HS-5 (cell line): ENCODE data around the gene STMP1.
"Not testable (repeated sequence)": the region's sequence is repeated elsewhere in the genome, so short reads cannot be mapped to it uniquely, and the experiment has no call there.

Experiments used
- DNase-seq: peaks from one replicate; pipeline ENCODE4 v3.0.0-alpha.2; 2012; ENCODE audit warnings: low read depth

The STMP1 gene

DNA sequence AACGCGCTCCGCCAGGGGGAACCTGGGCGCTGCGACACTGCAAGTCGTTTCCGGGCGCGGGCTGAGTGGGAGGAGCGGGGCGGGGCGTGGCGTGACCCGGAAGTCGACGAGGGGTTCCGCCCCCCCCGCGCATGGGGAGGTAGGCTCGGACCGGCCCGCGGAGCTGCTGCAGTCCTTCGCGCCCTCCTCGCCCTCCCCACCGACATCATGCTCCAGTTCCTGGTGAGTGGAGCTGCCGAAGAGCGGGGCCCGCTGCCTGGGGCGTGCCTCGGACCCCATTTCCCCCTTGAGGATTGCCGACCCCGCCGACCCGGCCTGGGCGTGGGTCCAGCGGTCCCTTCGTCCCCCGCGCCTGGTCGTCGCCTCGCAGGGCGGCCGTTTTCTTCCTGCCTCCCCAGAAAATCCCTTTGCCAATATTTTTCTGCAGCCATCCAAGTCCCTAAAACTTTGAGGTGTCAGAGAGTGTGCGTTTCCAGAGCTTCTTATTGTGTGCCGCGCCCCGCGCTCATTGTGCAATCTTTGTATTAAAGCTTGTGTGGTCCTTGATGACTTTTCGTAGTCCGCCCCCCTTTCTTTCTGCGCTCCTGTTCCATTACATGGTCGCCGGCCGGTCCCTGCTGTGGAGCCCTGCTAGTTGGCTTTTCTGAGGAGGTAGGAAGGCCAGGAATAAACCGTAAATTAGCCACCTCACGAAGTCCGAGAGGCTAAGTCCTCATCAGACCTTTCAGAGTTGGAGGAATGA lies at the start of gene STMP1:
TSS of gene STMP1 (plus strand) at position 142 of the 742 bp plus-strand sequence.
- DNase-seq: no peak

DNA sequence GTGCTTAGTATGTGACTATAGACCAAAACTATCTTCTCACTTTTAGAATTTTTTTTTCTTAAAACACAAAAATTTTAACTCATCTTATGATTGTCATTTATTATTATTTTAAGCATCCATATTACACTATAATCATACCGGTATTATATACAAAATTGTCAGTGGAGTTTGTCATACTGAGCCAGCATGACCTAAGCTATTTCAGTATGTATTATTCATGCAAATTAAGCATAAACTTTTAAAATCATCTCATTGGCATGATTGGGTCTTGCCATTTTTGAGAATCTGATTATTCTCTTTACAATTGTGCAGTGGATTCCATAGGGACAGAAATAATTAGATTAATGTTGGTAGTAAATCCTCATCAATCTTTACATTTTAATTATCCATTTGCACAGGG lies 46.2 kb upstream of the STMP1 start:
- DNase-seq: no peak

DNA sequence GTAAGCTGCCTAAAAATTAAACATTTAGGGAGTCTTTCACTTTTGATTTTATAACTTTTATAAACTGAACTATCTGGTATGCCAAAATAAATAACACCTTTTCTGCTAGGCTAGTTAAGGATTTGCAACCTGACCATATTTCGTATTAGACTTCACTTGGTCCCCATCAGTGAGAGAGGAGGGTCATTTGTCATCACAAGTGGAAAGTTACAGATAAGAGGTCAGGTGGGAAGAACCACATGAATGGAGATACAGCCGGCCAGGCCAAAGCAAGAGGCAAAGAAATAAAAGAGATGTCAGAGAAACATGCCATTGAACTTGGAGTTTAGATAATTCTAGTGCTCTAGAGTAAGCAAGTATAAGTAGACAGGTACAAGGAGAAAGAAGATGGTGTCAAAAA lies 44.5 kb upstream of the STMP1 start:
- DNase-seq: no peak

DNA sequence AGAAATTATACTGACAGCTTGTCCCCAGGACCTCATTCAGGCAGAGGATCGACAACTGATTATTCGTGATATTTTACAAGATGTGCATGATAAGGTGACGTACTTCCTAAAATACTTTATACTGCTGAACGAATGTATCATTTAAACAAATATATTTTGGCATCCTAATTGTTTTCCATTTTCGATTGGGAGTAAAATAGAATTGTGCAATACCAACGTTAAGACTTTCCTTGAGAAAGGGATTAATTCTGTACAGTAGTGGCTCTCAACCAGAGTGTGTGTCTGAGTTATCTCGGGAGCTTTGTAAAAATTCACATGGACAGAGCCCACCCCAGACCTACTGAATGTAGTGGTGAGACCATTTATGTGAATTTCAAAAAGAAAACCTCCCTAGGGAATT lies 43.8 kb upstream of the STMP1 start:
- no peak for DNase-seq

DNA sequence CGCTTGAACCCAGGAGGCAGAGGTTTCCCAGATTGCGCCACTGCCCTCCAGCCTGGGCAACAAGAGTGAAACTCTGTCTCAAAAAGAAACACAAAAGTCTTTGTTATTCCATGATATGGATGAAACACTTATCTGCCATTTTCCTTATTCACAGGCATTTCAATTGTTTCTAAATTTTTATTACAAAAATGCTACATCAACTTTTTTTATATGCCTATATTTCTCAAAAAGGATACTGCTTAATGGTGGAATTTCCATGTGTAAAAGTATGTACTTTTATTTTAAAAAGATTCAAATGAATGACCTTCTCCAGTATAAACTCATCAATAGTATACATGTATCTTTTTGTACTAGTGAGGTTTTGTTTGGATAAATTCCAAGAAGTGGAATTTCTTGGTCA lies 41.9 kb upstream of the STMP1 start:
- DNase-seq: no peak

DNA sequence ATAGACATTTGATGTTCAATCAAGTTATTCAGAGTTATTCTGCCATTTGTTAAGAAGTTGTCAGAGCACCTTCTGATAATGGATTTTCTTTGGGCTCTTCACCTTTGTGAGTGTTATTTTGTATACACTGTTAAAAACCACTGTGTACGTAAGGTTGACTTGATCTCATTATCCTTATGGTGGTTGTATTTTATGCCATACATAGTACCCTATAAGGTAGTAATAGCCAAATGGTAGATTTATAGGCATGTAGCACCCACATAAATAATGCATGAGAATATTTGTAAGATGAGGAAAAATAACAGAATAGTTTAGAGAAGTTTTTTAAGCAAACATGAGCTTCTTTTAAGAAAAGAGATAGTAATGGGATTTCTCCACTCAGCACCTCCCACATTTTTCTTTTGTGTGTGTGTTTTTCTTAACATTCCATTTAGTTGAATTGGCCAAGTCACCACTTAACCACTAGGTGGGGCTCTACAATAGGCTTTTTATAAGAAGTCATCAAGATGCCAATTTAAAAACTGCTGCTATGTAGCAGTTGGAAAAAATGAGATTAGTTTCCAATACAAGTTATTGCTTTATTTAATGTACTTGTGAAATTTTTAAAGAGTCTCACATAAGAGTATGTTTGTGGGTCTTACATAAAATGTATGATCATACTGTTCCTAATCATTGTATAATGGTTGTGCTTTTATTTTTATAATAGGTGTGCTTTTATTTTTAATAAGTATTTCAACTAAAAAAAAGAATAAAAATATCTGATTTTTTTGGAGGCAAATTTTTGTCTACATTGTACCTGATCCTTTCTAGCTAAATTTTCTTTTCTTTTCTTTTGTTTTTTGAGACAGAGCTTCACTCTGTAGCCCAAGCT lies 41.1 kb upstream of the STMP1 start:
- peak; percentile 39 for DNase-seq

DNA sequence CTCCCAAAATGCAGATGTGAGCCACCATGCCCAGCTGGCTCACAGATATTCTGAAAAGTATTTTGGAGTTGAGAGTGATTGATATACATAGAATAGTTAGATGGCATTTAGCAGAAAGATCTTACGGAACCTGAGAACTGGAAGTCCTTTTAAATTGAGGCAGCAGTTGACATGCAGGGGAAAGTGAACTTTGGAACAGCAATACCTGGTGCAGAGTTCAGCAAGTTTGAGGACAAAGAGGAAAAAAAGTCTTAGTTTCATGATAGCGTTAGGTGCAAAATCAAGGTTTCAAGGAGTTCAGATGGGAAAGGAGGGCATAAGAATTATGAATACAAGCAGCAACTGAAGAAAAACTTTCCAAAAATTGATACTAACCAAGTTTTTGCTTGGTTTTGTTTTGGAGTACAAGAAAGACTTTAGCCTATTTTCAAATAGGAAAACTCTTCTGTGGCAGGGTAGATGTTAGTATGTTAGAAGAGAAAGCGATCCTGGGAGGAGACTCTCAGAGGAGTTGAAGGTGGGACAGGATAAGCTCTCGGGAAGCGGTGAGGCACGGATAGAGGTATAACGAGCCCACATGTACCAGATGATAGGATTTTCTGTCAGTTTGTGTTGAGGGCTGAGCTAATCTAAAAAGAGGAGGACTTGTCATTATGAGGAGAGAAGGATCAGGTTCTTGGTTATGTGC lies 28.0 kb upstream of the STMP1 start:
- DNase-seq: no peak

DNA sequence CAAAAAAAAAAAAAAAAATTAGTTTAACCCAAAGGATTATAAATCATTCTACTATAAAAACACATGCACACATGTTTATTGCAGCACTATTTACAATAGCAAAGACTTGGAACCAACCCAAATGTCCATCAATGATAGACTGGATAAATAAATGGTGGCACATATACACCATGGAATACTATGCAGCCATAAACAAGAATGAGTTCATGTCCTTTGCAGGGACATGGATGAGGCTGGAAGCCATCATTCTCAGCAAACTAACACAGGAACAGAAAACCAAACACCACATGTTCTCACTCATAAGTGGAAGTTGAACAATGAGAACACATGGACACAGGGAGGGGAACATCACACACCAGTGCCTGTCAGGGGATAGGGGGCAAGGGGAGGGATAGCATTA lies 22.6 kb upstream of the STMP1 start:
- not testable (repeated sequence) for DNase-seq

DNA sequence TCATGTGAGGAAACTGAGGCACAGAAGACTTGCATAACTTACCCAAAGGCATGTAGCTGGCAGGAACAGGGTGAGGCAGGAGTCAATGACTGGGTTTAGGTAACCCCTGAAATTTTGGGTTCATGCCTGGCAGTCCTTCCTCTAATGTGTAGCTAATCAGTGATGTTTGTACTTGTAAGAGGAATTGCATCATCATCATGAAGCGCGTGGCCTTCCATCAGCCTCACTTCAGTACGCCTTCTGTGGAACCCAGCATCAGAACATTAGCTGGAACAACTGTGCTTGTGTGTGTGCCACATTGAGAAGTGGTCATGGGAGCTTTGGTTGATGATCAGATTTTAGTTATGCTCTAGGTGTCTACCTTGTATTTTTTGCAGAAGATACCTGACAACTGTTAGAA lies 18.2 kb upstream of the STMP1 start:
- no peak for DNase-seq

DNA sequence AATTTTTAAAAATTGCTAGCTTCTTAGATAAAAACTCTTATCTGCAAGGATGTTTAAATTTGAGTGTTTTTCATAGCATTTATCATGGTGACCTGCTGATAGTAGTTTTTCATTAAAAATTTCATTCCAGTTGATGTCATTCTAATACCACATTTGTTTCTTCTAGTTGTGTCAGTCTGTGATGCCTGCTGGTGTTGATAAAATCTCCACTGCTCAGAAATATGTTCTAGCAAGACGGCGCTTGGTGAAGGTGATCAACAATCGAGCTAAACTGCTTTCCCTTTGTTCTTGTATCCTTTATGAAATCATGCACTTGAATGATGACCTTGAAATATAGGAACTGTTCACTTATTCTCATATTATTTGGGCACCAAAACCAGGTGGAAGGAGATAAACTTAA lies 17.6 kb upstream of the STMP1 start:
- DNase-seq: no peak

DNA sequence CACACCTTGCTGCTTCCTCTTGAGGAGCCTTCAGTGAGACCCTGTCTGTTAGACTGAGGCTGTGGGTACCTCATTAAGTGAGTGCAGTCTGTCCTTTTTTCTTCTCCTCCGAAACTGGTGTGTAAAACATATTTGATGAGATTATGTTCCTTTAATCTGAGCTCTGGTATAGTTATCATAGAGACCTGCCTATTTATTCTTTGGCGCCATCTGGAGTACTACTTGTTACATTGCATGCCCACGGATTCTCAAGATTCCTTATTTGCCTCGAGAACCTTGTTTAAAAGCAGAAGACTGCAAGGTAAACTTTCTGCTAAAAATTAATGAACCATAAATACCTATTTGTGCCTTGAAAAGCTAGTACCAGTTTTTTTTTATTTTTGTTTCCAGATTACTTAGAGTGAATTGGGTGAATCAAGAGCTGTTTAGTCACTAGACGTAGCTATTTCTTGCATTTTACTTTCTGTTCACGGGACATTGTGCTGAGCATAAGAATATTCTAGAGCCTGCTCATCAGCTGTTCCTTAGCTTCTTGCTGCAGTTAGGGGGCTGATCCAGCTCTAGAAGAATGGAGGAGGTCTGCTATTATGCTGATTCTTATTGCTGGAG lies 16.9 kb upstream of the STMP1 start:
- no peak for DNase-seq

DNA sequence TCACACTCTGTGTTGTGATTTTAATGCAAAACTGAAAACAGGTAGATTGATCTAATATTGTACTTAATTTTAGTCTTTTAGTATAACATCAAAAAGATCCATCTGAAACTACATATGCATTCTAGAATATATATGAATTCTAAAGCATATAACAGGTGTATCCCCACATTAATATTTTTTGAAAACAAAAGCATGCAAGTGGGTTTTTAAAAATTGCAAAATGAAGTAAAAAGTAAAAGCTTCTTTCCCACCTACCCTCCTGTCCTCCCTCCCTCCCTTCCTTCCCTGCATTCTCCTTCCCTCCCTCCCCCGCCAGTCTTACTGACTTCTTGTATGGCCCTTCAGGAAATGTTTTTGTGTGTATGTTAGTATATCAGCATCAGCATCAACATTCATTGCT lies 14.6 kb upstream of the STMP1 start:
- no peak for DNase-seq

DNA sequence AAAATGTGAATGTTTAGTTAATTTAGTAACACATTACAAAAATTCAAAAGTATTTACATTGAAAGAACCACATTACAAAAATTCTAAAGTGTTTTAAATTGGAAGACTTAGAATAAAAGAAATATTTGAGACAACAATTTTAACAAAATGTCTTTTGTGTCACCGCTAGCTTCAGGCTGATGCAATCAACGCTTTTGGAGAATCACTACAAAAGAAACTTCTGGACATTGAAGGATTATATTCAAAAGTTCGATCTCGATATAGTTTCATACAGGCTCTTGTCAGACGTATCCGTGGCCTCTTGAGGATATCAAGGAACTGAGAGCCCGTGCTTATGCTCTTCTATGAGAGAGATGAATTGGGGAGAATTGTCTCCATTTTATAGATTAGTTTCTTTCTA lies 14.1 kb upstream of the STMP1 start:
- no peak for DNase-seq

DNA sequence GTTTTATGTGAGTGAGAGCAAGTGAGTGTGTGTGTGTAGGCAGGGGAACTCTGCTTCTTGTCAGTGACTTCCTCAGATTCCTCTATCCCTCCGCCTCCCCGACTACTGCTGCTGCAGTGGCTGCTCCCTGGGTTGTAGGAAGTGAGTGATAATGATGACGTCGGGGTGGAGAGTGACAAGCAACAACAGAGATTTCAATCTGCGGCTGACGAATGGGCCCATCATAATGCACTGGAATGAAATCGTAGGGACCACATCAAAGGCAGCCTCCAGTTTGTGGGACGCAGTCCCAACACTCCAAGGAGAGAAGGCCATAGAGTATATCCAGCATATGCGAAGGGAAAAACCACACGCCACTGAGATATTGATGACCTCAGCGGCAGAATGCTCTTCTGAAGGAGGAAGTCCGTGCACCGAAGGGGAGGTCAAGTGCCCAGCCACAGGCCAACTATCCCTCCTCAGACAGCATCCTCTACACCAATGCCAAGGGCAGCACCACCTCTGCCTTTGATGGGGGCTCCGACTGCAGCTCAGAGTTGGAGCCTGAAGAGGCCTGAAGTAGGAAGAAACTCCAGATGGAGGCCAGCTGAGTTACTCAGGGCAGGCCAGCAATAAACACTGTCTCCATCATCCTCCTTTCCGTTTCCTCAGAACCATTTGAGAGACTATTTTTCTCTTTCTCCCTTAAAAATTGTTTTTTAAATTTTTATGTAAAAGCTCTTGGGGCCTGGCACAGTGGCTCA lies 11.3 kb upstream of the STMP1 start:
- DNase-seq: no peak

DNA sequence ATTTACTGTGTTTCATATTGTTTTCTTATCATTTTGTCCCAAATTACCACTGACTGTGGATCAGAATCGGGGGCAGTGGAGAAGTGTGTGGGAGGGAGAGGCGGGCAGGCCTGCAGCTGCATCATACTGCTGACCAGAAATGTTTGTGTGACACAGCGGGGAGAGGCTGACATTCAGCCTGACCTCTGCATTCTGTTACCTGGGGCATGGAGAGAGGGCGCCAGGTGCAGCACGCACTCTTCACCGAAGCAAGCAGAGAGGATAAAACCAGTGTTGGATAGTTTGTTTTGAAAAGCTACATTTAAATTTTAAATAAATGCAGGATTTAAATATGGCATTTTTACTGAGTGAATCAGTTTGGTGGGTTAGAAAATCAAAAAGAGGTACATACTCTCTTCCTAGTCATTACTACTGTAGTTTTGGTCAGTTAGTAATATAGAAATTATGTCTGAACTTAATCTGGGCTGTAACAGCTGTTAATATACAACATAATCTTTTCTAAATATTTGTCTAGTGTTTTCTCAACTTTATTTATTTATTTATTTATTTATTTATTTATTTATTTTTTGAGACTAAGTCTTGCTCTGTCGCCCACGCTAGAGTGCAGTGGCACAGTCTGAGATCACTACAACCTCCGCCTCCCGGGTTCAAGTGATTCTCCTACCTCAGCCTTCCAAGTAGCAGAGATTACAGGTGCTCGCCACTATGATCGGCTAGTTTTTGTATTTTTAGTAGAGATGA lies 8.8 kb upstream of the STMP1 start:
- DNase-seq: no peak

DNA sequence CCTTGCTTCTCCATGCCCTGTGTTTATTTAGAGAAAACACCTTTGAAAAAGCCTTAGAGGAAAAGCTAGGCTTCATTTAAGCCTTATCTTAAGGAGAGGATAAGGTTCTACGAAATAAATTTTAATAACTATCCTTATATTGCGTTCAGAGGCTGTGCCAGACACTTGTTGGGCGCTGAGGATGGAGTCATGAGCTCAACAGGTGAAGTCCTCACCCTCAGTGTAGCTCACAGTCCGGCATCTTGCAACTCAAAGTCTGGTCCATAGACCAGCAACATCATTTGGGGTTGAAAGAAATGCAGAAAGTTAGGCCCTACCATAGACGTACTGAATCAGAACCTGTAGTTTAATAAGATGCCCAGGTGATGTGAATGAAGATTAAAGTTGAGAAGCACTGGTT lies 3.8 kb upstream of the STMP1 start:
- DNase-seq: no peak

DNA sequence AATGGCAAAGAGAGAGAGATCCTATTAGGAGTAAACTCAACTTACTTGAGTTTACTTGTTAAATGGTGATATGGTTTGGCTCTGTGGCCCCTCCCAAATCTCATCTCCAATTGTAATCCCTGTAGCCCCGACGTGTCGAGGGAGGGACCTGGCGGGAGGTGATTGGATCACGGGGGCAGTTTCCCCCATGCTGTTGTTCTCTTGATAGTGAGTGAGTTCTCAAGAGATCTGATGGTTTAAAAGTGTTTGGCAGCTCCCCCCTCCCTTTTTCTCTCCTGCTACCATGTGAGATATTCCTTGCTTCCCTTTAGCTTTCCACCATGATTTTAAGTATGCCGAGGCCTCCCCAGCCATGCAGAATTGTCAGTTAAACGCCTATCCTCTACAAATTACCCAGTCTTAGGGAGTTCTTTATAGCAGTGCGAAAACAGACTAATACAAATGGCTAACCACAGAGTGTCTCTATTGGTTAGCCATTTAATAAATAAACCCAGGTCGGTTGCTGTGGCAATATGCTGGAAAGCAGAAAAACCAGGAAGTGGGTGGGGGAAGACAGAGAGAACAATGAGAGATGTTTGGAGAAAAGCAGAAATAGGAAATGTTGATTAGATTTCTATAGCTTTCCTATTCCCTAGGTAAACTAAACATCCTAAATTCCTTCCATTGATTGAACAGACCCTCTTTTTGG lies 3.0 kb upstream of the STMP1 start:
- no peak for DNase-seq

DNA sequence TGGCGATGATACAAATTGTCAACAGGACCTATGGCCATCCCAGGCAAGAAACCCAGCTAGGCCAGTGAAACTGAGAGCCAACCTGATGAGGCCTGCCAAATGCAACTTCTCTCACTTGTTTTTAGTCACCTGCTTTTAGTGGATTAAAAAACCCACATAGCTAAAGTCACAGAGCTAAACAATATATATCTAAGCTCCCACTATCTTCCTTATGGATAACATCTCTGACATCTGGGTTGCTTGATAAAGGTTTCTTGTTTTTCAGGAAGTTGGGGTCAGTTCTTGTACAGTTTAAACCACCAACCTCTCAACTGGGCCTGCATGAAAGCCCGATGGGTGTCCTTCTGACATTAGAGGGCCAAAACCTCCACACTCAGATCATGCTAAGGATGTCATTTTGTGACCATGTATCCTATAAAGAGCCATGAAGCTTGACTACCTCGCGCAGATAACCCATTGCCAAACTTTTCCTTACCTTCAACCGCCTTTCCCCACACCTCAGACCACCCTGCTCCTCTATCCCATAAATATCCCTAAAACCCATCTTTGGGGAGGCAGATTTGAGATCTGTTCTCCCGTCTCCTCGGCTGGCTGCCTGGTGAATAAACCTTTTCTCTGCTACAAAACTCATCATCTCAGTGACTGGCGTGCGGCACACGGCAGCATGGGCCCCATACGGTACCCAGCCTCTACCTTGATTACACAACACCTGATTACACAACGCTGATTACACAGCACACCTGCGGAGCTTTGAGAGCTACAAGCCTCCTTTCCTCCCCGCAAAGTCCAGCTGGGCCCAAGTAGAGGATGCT lies 797 bp upstream of the STMP1 start:
- no peak for DNase-seq

DNA sequence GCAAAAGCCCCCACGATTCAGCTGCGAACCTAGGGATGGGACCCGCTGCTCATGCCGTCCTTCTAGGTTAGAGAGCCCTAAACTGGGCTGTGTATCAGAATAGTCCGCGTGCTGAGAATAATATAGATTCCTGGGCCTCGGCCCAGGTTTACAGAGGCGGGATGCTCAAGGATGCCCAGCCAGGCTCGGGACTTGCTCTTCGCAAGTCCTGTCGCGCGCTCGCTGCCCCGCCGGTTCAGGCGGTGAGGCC lies 266 bp upstream of the STMP1 start:
- DNase-seq: no peak

DNA sequence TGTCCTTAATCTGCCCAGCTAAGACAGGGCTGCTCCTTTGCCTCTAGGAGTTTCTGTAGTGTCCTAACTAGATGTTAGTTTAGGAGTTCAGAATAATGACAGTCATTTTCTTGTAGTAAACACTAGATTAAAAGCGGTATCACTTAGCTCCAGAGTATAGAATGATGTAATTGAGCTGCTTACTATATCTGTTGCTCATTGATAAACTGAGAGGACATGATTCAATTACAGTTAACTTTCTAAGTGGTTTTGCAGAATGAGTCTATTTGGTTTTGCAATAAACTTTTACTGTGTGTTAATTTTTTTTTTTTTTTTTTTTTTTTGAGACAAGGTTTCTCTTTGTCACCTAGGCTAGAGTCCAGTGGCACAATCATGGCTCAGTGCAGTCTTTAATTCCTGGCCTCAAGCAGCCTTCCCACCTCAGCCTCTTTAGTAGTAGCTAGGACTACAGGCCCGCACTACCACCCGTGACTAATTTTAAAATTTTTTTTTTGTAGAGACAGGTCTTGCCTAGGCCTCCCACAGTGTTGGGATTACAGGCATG lies 1.8 kb downstream of the STMP1 start:
- DNase-seq: no peak
